Left lung (tissue), 10 donors: ENCODE measurements around the gene PHC3. TPM values are rescaled to one million over a fixed set of nuclear protein-coding genes. Genes with fewer than 3 reads are reported as not detected.
A peak's percentile ranks its signal among the peaks of the same experiment; 100 is the strongest.

Experiments
- ATAC-seq: fragments of 200-7000 bp; cut with Tn5 transposase; one replicate; pipeline ENCODE4 v1.9.1; 2020; ENCODE audit warnings: moderate library complexity
- DNase-seq, 4 donors: peaks; one replicate each; pipeline ENCODE4 v3.0.0-alpha.2; 2013 to 2020
- H3K27ac ChIP-seq, 2 donors: fragments of 200-600 bp; sonication (generic) in 1 of 2; one replicate each; pipeline versions ENCODE4 v1.5.0 to v1.8.0; 2020 to 2021
- H3K27me3 ChIP-seq, 2 donors: fragments of 200-600 bp; sonication (generic) in 1 of 2; one replicate each; pipeline versions ENCODE4 v1.5.0 to v1.8.0; 2020 to 2021
- H3K36me3 ChIP-seq, 2 donors: fragments of 200-600 bp; sonication (generic) in 1 of 2; one replicate each; pipeline versions ENCODE4 v1.5.0 to v1.8.0; 2020 to 2021
- H3K4me1 ChIP-seq, 2 donors: fragments of 200-600 bp; one replicate each; pipeline ENCODE4 v1.8.0; 2021
- H3K4me3 ChIP-seq, 2 donors: fragments of 200-600 bp; sonication (generic) in 1 of 2; one replicate each; pipeline versions ENCODE4 v1.5.0 to v1.8.0; 2020 to 2021; ENCODE audit warnings: mild to moderate bottlenecking in 1 of 2
- H3K9me3 ChIP-seq, 2 donors: fragments of 200-600 bp; sonication (generic) in 1 of 2; one replicate each; pipeline versions ENCODE4 v1.5.0 to v1.8.0; 2020 to 2021
- CTCF ChIP-seq, 2 donors: fragments of 200-600 bp; sonication (generic) in 1 of 2; IDR thresholded peaks; one replicate each; pipeline versions ENCODE4 v1.5.0 to v1.8.0; 2021; ENCODE audit warnings: antibody characterized with exemption in 2 of 2
- intact Hi-C, 2 donors: fragments of 100-400 bp; cut with DNase I; formaldehyde crosslinking; loops; one replicate each; pipeline versions ENCODE4 v1.11.2 to v1.14.2; 2022
- polyA plus RNA-seq, 6 donors: library from polyadenylated mRNA; unstranded; fragments of 120-200 nt; gene quantifications; one replicate each; pipeline ENCODE4 v1.2.1, GENCODE V29; 2013; ENCODE audit not compliant: insufficient read length in 6 of 6
- total RNA-seq, 2 donors: library from RNA; stranded (reverse); fragmentation: NEBNext Ultra II Directional; extraction: Animal tissue kit (Norgen Biotek cat#: 25700); gene quantifications; one replicate each; pipeline ENCODE4 v1.2.1, GENCODE V29; 2021
- donor health status: DM: no; HTN: yes; CAD: no.
- donor health status: DM: no; HTN: no; CAD: no.

The PHC3 gene
- total and polyA plus RNA-seq, 8 donors: 35.5 to 66.3 (median 47.1) TPM

GRCh38 chr3:170038434-170039110 is 143.0 kb downstream of the PHC3 start:
- TF ChIP-seq CTCF (IDR thresholded peaks at IDR 0.05): no peak
- Histone ChIP-seq H3K4me3 (peak overlapping the region; percentile 60 to 77), H3K27ac (peak overlapping the region; percentile 65 to 93), H3K27me3 (peaks cover 0 to 15% of the 10 kb centered on the region in 2 donors), H3K36me3 (no peaks in the 10 kb centered on the region), H3K4me1 (peaks cover 6 to 21% of the 10 kb centered on the region in 2 donors), H3K9me3 (no peaks in the 10 kb centered on the region)
- ATAC-seq: peak; percentile 55
- peak in 3 of 4 donors; percentile 41 to 89 (median 60) for DNase-seq
- intact Hi-C loops: no loop called here

Other genes starting within 250 kb of the PHC3 start
- 100 to 1,000 TPM; 146 to 147 TPM for gene SEC62, start 214.9 kb downstream of the PHC3 start, total RNA-seq
- 100 to 1,000 TPM; 148 to 155 (median 149) TPM for gene SEC62, start 214.9 kb downstream of the PHC3 start, polyA plus RNA-seq
- 10 to 100 TPM; 20.4 to 25.4 TPM for gene GPR160, start 143.7 kb downstream of the PHC3 start, total RNA-seq
- 10 to 100 TPM in 5 of 6 donors, 1 to 10 TPM in 1; 7.8 to 14.9 (median 12.1) TPM for gene GPR160, start 143.7 kb downstream of the PHC3 start, polyA plus RNA-seq
- gene PRKCI, start 40.7 kb upstream of the PHC3 start, total RNA-seq: 10 to 100 TPM; 33.0 to 40.1 TPM
- 10 to 100 TPM; 58.8 to 82.4 (median 70.3) TPM for gene PRKCI, start 40.7 kb upstream of the PHC3 start, polyA plus RNA-seq
- gene SKIL, start 176.0 kb upstream of the PHC3 start, total RNA-seq: 100 to 1,000 TPM in 1 of 2 donors, 10 to 100 TPM in 1; 96.2 to 109 TPM
- 10 to 100 TPM; 49.7 to 63.8 (median 56.5) TPM for gene SKIL, start 176.0 kb upstream of the PHC3 start, polyA plus RNA-seq
- 10 to 100 TPM in 1 of 2 donors, 1 to 10 TPM in 1; 9.9 to 12.4 TPM for gene CLDN11, start 237.1 kb upstream of the PHC3 start, total RNA-seq
- 10 to 100 TPM in 1 of 6 donors, 1 to 10 TPM in 5; 5.6 to 10.5 (median 8.4) TPM for gene CLDN11, start 237.1 kb upstream of the PHC3 start, polyA plus RNA-seq